ENCODE data around the gene ARHGAP40. TPM values are rescaled to one million over a fixed set of nuclear protein-coding genes. Genes with fewer than 3 reads are reported as not detected.

The ARHGAP40 gene
- total and polyA plus RNA-seq, 2 of the 13 experiments (the other 11 are each of a cell fraction or from before 2014, with no cell fraction given) = 0.75 to 2.1 TPM

- TF ChIP-seq BRF2 (CRISPR knock-in tag; IDR thresholded peaks at IDR 0.05) (no peak), LCORL (IDR thresholded peaks at IDR 0.05) (no peak), LCORL (CRISPR knock-in tag; IDR thresholded peaks at IDR 0.05) (no peak), ZSCAN9 (CRISPR knock-in tag; IDR thresholded peaks at IDR 0.05; ENCODE audit: borderline replicate concordance) (peak; percentile 97), RAD21 (CRISPR knock-in tag; IDR thresholded peaks at IDR 0.05) (no peak), JUN (CRISPR knock-in tag; IDR thresholded peaks at IDR 0.05) (no peak), PPARG (CRISPR knock-in tag; conservative IDR thresholded peaks at IDR 0.05) (peak; percentile 64; the same call in 1 of the 2 replicates), ZNF614 (CRISPR knock-in tag; IDR thresholded peaks at IDR 0.05; ENCODE audit: borderline replicate concordance) (0 out of 2 replicates have a peak, but pooled peaks have one; percentile 29), FOXM1 (CRISPR knock-in tag; IDR thresholded peaks at IDR 0.05) (no peak), SIX1 (CRISPR knock-in tag; IDR thresholded peaks at IDR 0.05; ENCODE audit: borderline replicate concordance) (no peak), RAD51 (IDR thresholded peaks at IDR 0.05; ENCODE audit: borderline replicate concordance) (no peak), CERS6 (CRISPR knock-in tag; IDR thresholded peaks at IDR 0.05) (no peak), ZNF333 (CRISPR knock-in tag; IDR thresholded peaks at IDR 0.05; ENCODE audit: borderline replicate concordance) (no peak), TBX3 (IDR thresholded peaks at IDR 0.05; ENCODE audit: borderline replicate concordance) (no peak), DNMT1 (CRISPR knock-in tag; IDR thresholded peaks at IDR 0.05) (no peak), ZNF230 (CRISPR knock-in tag; IDR thresholded peaks at IDR 0.05) (no peak), RBM22 (optimal IDR thresholded peaks at IDR 0.05; ENCODE audit: low read length) (no peak), ONECUT2 (CRISPR knock-in tag; IDR thresholded peaks at IDR 0.05) (no peak), RARA (CRISPR knock-in tag; IDR thresholded peaks at IDR 0.05) (peak; percentile 60), SALL2 (CRISPR knock-in tag; IDR thresholded peaks at IDR 0.05) (no peak), PRDM15 (CRISPR knock-in tag; IDR thresholded peaks at IDR 0.05) (no peak), FOXO1 (CRISPR knock-in tag; IDR thresholded peaks at IDR 0.05) (0 out of 2 replicates have a peak, but pooled peaks have one; percentile 18), HDAC2 (CRISPR knock-in tag; IDR thresholded peaks at IDR 0.05) (peak; percentile 80)
- TF ChIP-seq, protein P1, sequence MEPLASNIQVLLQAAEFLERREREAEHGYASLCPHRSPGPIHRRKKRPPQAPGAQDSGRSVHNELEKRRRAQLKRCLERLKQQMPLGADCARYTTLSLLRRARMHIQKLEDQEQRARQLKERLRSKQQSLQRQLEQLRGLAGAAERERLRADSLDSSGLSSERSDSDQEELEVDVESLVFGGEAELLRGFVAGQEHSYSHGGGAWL (CRISPR knock-in tag; IDR thresholded peaks at IDR 0.05) = 0 out of 2 replicates have a peak, but pooled peaks have one; percentile 45
- TF ChIP-seq, protein P2, sequence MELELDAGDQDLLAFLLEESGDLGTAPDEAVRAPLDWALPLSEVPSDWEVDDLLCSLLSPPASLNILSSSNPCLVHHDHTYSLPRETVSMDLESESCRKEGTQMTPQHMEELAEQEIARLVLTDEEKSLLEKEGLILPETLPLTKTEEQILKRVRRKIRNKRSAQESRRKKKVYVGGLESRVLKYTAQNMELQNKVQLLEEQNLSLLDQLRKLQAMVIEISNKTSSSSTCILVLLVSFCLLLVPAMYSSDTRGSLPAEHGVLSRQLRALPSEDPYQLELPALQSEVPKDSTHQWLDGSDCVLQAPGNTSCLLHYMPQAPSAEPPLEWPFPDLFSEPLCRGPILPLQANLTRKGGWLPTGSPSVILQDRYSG (CRISPR knock-in tag; IDR thresholded peaks at IDR 0.05) = no peak
Measured at GRCh38 chr20:38680500-38681306, 79.1 kb downstream of the ARHGAP40 start (continued).
